GM19397 (cell line): Measurements from ENCODE around the gene TNKS2.
"Not testable (repeated sequence)": the region's sequence is repeated elsewhere in the genome, so short reads cannot be mapped to it uniquely, and the experiment has no call there.

Experiments
- ATAC-seq: cut with Tn5 transposase; IDR thresholded peaks from one replicate; pipeline ENCODE4 v1.9.1; 2021; ENCODE audit warnings: mild to moderate bottlenecking, moderate library complexity; ENCODE audit not compliant: unreplicated experiment

TNKS2 gene

GRCh38 chr10:91864744-91865143 lies 66.5 kb downstream of the TNKS2 start:
- no peak for ATAC-seq

DNA sequence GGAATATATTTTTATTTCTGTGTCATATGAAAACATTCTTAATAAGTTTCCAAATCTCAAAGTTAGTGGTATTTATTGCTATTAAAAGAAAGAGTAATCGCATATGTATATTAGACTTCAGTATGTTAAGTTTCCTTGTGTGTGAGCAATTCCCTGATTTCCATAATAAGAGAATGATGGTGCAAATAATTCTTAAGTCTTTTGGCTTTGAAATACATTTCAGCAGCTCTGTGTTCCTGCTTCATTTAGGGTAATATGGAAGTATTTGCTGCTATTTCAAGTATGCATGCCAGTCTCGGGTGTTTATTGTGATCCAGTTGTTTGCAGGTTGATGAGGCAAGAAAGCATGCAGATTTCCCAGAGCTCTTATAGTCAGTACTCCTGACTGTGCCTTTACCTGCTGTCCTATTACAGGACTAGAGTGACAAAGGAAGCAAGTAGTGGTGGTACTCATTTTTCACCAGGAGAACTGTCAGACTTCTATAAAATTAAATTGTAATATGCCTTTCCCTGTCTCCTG lies 67.4 kb downstream of the TNKS2 start:
- ATAC-seq, result no peak

GRCh38 chr10:91875156-91875555 lies 76.9 kb downstream of the TNKS2 start:
- ATAC-seq, result no peak

GRCh38 chr10:91875779-91876178 lies 77.6 kb downstream of the TNKS2 start:
- no peak for ATAC-seq

DNA sequence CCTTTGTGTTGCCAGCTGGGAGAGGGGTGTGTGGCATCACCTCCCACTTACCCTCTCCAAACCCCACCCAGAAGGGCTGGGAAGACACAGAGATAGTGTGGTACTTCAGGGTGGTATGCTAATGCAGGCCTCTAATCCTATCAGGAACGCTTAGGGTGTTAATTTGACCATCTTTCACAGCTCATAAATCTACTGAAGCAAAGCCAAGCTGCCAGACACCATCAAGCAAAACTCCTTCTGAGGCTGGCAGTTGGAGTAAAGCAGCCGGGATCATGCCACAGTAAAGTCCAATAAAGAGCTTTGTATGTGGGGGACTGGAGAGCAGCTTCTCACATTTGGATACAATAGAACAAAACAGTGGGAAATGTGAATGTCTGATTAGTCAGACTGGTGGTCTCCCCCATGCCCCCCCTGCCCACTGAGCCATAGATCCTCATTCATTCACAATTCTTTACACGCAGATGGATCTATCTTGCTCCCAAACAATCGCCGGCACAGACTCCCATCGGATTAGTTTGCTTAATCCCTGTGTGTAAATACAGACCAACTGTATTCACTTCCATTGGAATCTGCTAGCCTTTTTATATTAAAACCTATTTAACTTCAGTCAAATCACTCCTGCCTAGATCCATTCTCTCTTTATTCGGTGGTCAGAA lies 81.4 kb downstream of the TNKS2 start:
- ATAC-seq, result no peak

DNA sequence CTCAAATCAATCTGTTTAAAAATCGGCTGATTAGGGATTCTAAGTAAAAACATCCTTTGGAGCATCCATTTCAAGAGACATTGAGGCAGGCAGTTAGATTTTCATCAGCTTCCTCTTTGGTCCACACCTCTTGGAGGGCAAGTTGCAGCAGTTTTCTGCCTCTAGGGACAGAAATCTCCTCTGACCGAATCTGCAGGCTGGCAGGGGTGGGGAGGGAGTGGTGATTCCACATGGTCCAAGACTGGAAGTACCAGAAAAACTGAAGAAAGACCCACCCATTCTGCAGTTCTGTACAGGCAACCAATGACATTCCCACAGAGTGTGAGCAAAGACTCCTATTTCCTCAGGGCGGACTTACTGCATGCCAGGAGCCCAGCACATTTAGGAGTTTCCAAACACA lies 82.1 kb downstream of the TNKS2 start:
- no peak for ATAC-seq

- ATAC-seq, result no peak
These were observed 85.6 kb downstream of the TNKS2 start for GRCh38 chr10:91883549-91884444.

- no peak for ATAC-seq
These were observed 86.3 kb downstream of the TNKS2 start for GRCh38 chr10:91884536-91884935.

DNA sequence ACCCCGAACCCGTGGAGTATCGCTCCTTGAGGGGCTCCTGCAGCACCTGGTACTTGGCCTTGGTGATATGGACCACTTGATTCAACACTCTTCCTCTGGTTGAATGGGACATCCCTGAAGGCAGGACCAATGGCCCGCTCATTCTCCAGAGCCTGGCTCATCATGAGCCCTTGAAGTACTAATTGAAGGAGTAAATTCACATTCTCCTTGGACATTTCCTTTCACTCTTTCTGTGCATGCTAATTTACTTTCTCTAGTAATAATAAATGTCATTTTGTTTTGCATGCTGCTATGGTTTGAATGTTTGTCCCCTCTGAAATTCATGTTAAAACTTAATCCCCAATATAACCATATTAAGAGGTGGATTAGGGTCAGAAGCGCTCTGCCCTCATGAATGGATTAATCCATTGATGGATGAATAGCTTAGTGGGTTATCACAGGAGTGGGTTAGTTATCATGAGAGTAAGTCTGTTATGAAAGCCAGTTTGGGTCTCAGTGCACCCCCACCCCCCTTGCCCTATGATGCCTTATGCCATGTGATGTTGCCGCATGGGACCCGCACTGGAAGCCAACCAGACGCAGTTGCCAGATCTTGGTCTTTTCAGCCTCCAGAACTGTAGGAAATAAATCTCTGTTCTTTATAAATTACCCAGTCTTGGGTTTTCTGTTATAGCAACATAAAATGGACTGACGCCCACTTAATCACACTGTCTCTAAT lies 87.3 kb downstream of the TNKS2 start:
- no peak for ATAC-seq

DNA sequence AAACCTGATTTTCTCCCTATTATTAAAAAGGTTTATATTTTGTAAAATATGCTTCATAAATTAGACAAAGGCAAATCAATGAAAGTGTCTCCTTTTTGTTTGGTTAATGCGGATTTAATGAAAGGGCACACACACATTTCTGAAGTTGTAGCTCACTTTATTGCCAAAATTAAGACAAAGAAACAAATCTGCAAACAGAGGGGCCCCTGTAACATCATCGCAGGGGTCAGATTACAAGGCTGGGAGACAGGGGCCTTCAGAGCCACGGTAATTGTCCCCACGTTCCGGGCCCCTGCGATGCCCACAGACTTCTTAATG lies 88.7 kb downstream of the TNKS2 start:
- ATAC-seq, result no peak

GRCh38 chr10:91887272-91888076 lies 89.2 kb downstream of the TNKS2 start:
- no peak for ATAC-seq

GRCh38 chr10:91891125-91892001 lies 93.1 kb downstream of the TNKS2 start:
- ATAC-seq, result no peak

DNA sequence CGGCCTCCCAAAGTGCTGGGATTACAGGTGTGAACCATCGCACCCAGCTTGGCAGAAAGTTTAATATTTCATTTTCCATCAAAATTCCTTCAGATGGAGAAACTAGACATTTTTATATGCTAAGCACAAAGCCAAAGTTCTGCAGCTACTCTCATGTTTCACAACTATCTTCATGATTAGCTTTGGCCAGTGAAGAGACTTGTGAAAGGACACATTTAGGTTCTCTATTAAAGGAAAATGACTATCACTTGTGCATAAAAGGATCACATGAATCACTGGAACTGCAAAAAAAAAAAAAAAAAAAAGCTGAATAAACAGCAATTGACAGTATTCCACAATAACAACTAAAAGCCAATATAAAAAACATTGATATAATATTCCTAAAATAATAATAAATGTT lies 94.8 kb downstream of the TNKS2 start:
- no peak for ATAC-seq

DNA sequence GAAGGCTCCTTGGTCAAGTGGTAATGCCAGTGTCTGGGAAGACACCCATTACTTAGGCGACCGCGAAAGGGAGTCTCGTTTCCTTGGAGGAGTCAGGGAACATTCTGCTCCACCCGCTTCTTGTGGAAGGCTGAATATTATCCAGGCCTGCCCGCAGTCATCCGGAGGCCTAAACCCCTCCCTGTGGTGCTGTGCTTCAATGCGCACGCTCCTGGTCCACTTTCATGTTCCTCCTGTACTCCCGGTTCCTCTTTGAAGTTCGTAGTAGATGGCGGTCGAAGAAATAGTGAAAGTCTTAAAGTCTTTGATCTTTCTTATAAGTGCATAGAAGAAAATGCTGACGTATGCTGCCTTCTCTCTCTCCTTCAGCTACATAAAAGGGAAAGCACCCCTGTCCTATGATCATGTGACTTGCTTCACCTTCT lies 96.0 kb downstream of the TNKS2 start:
- ATAC-seq, result not testable (repeated sequence)

- ATAC-seq, result no peak
These were observed 98.1 kb downstream of the TNKS2 start for GRCh38 chr10:91896212-91896756.

DNA sequence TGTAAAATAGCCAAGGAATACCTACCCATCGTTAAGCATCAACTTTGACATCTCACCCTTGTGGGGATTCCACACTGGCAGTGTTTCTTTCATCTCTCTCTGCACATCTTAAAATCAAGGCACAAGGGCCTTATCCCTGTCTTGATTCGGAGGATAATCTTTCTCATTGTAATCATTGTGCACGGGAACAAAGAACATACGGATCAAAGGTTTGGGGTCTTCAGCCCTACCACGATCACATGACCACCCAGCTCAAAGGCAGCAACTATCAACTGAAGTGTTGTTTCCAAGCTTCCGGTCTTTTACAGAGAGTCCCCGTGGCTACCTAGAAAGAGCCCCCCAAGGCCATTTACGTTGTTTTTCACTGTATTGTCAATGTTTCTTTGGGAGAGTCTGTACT lies 99.2 kb downstream of the TNKS2 start:
- no peak for ATAC-seq

DNA sequence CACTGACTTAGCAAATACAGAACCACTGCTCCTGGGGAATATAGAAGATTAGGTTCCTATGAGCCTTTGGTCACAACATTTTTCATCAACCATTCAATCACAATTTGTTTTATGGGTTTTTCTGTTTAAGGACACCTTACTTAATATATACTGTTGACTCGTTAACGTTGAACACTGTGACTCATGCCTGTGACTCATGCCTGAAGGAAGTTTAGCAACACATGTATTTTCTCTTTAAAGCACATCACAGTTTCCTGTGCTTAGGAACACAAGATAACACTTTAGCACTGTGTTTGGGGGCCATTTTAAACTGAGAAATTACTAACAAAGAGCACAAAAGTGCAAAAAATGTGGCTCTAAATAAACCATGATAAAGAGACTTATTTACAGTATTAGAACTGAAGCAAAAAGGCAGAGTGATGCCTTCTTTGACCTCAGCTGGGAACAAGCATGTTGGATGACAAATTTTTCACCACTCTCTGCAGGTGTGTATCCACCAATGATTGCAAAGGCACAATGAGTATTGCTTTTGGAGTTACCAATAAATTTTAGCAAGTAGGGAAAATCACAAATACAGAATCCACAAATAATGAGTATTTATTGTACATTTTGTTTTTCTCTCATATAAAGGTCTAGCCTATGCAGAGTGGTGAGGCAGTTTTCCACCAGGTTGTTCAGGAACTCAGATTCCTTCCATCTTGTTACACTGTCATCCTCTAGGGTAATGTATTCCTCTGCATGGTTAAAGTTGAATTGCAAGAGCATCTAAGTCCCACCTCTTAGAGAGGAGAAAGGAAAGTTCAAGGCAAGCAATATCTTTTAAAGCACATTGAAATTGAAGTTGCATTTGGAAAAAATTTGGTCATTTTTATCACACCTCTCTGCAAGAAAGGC lies 103.8 kb downstream of the TNKS2 start:
- ATAC-seq, result no peak

GRCh38 chr10:91907033-91907594 lies 108.9 kb downstream of the TNKS2 start:
- no peak for ATAC-seq
